GM23338 (cell line): ENCODE data around the gene EPO. TPM values are rescaled to one million over a fixed set of nuclear protein-coding genes. Genes with fewer than 3 reads are reported as not detected.

Experiments
- ATAC-seq: fragments of 200-7000 bp; cut with Tn5 transposase; 3 replicates; pipeline ENCODE4 v1.9.1; 2020
- DNase-seq: peaks from one replicate; pipeline ENCODE4 v3.0.0-alpha.2; 2015; ENCODE audit warnings: low spot score
- H2AFZ ChIP-seq: fragments of 200-600 bp; sonication (generic); 2 replicates; pipeline ENCODE4 v1.8.0; 2016; ENCODE audit warnings: antibody characterized with exemption, mild to moderate bottlenecking, moderate library complexity
- H3F3A ChIP-seq: fragments of 200-600 bp; sonication (generic); replicated peaks from 2 replicates; pipeline ENCODE4 v1.8.0; 2017; ENCODE audit warnings: antibody characterized with exemption, mixed run types, low read depth
- H3K27ac ChIP-seq: fragments of 200-600 bp; sonication (generic); 2 replicates; pipeline ENCODE4 v1.6.1; 2016; ENCODE audit warnings: low read depth
- H3K27me3 ChIP-seq: fragments of 200-600 bp; sonication (generic); 2 replicates; pipeline ENCODE4 v1.8.0; 2016; ENCODE audit warnings: mild to moderate bottlenecking, mixed run types, moderate library complexity; ENCODE audit not compliant: insufficient read depth
- H3K36me3 ChIP-seq: fragments of 200-600 bp; sonication (generic); 2 replicates; pipeline ENCODE4 v1.8.0; 2016; ENCODE audit warnings: mild to moderate bottlenecking; ENCODE audit not compliant: insufficient read depth
- H3K4me1 ChIP-seq: fragments of 200-600 bp; sonication (generic); 2 replicates; pipeline ENCODE4 v1.8.0; 2016; ENCODE audit warnings: mild to moderate bottlenecking, moderate library complexity; ENCODE audit not compliant: insufficient read depth
- H3K4me2 ChIP-seq: fragments of 200-600 bp; sonication (generic); 2 replicates; pipeline ENCODE4 v1.7.1; 2017; ENCODE audit warnings: mixed run types
- H3K4me3 ChIP-seq: fragments of 200-600 bp; sonication (generic); 2 replicates; pipeline ENCODE4 v1.6.1; 2016; ENCODE audit warnings: mixed run types
- H3K79me2 ChIP-seq: fragments of 200-600 bp; sonication (generic); replicated peaks from 2 replicates; pipeline ENCODE4 v1.8.0; 2017; ENCODE audit warnings: mild to moderate bottlenecking; ENCODE audit not compliant: insufficient read depth
- H3K9me2 ChIP-seq: fragments of 200-600 bp; sonication (generic); 2 replicates; pipeline ENCODE4 v1.8.0; 2017; ENCODE audit not compliant: insufficient read depth
- H4K20me1 ChIP-seq: fragments of 200-600 bp; sonication (generic); replicated peaks from 2 replicates; pipeline ENCODE4 v1.8.0; 2017; ENCODE audit warnings: mild to moderate bottlenecking; ENCODE audit not compliant: insufficient read depth
- H3K27ac Mint-ChIP-seq: 2 replicates; pipeline ENCODE4 v1.8.0; 2020; ENCODE audit warnings: inconsistent platforms, mild to moderate bottlenecking, moderate library complexity, mixed read lengths
- H3K27me3 Mint-ChIP-seq: 3 replicates; pipeline ENCODE4 v1.8.0; 2022; ENCODE audit warnings: low read depth, mild to moderate bottlenecking, moderate library complexity, mixed read lengths, inconsistent platforms; ENCODE audit not compliant: insufficient read depth, poor library complexity
- H3K36me3 Mint-ChIP-seq: 3 replicates; pipeline ENCODE4 v1.8.0; 2021; ENCODE audit warnings: low read depth, mild to moderate bottlenecking, inconsistent platforms, moderate library complexity, mixed read lengths
- H3K4me1 Mint-ChIP-seq: 3 replicates; pipeline ENCODE4 v1.8.0; 2020; ENCODE audit warnings: mild to moderate bottlenecking, inconsistent platforms, mixed read lengths
- H3K4me3 Mint-ChIP-seq: 3 replicates; pipeline ENCODE4 v1.8.0; 2021; ENCODE audit warnings: moderate library complexity, mild to moderate bottlenecking, inconsistent platforms, mixed read lengths
- H3K9me3 Mint-ChIP-seq: 3 replicates; pipeline ENCODE4 v1.8.0; 2020; ENCODE audit warnings: moderate library complexity, mild to moderate bottlenecking, inconsistent platforms, mixed read lengths
- CREB1 ChIP-seq: fragments of 250-450 bp; sonication (Bioruptor Pico); IDR thresholded peaks from 2 replicates; pipeline ENCODE4 v1.5.0; 2020; ENCODE audit warnings: low read depth, mild to moderate bottlenecking, moderate library complexity
- EZH2 ChIP-seq: fragments of 200-600 bp; sonication (generic); IDR thresholded peaks from one replicate; pipeline ENCODE4 v1.8.0; 2017; ENCODE audit warnings: antibody characterized with exemption, mild to moderate bottlenecking, low read depth; ENCODE audit not compliant: unreplicated experiment
- JUNB ChIP-seq: IDR thresholded peaks from one replicate; pipeline ENCODE4 v1.6.1; 2016; ENCODE audit warnings: antibody characterized with exemption; ENCODE audit not compliant: unreplicated experiment
- ZNF114 ChIP-seq: fragments of 250-450 bp; sonication (Bioruptor Pico); IDR thresholded peaks from 2 replicates; pipeline ENCODE4 v1.5.0; 2020; ENCODE audit warnings: mild to moderate bottlenecking, moderate library complexity
- ZNF462 ChIP-seq: fragments of 250-450 bp; sonication (Bioruptor Pico); IDR thresholded peaks from 2 replicates; pipeline ENCODE4 v1.5.0; 2020; ENCODE audit warnings: mild to moderate bottlenecking, moderate library complexity
- polyA plus RNA-seq: library from polyadenylated mRNA; unstranded; fragments of >200 nt; fragmentation: Nextera tagmentation; extraction: Ambion mirVana; gene quantifications from 2 replicates; pipeline ENCODE4 v1.2.1, GENCODE V29; 2016
- total RNA-seq: library from RNA; depleted of rRNA; stranded (reverse); fragments of >200 nt; shearing (Covaris generic); gene quantifications from 2 replicates; pipeline ENCODE4 v1.2.3, GENCODE V29; 2014

Gene EPO
- total and polyA plus RNA-seq, 2 experiments from 2014 or later, result 1.0 TPM; not detected in 1

- Mint-ChIP-seq H3K4me3 (peak overlapping the region; percentile 79), H3K36me3 (peaks cover 27% of the 10 kb centered on the region), H3K9me3 (no peaks in the 10 kb centered on the region), H3K27me3 (peaks cover 35% of the 10 kb centered on the region), H3K27ac (no peak overlapping the region), H3K4me1 (peaks cover 11% of the 10 kb centered on the region)
- H3K27me3 ChIP-seq, result peaks cover 16% of the 10 kb centered on the region
- TF ChIP-seq JUNB, result no peak
- peak; percentile 66; the same call in 1 of the 2 replicates for TF ChIP-seq CREB1
- ATAC-seq (peak; percentile 45), DNase-seq (peak; percentile 80)
- H4K20me1 ChIP-seq, result no peaks in the 10 kb centered on the region; the same call in 1 of the 2 replicates
- no peaks in the 10 kb centered on the region for H3K79me2 ChIP-seq
- H3K27ac ChIP-seq, result no peak overlapping the region
- H3K4me2 ChIP-seq, result peak overlapping the region; percentile 99
- peaks cover 31% of the 10 kb centered on the region for H3F3A ChIP-seq
- H3K4me1 ChIP-seq, result peaks cover 5% of the 10 kb centered on the region
- peak overlapping the region; percentile 93 for H3K4me3 ChIP-seq
- H3K9me2 ChIP-seq, result no peaks in the 10 kb centered on the region
- H3K36me3 ChIP-seq, result no peaks in the 10 kb centered on the region
- H2AFZ ChIP-seq, result no peak overlapping the region
Measured at GRCh38 chr7:100675581-100676350, 44.5 kb upstream of the EPO start.

DNA sequence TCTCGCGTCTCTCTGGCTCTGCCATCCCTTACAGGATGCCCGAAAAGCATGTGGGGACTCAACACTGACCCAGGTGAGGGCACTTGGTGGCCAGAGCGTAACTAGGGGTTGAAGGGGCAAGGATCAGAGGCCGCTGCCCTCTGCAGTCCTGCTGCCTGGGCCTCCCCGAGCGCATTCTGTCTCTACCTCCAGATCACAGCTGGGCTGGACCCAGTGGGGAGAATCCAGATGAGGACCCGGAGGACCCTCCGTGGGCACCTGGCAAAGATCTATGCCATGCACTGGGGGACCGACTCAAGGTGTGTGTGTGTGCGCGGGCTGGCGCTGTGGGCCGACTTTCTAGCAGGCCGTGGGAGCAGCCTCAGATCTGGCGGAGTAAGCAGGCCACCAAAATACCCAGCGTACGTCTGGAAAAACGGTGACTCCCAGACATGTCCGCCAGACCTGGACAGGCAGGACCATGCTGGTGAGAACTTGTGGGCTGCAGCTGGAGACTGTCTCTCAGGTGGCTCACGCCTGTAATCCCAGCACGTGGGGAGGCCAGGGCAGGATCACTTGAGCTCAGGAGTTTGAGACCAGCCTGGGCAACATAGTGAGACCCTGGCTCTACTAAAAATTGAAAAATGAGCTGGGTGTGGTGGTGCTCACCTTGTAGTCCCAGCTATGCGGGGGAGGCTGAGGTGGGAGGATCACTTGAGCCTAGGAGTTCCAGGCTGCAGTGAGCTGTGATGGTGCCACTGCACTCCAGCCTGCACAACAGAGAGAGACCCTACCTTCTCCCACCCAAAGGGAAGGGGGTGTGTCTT, 43.6 kb upstream of the EPO start:
- Histone ChIP-seq H3K79me2 (no peaks in the 10 kb centered on the region), H3K4me3 (peak overlapping the region; percentile 93), H3K27ac (no peak overlapping the region), H3F3A (peaks cover 33% of the 10 kb centered on the region), H3K4me2 (peak overlapping the region; percentile 99), H2AFZ (no peak overlapping the region), H3K36me3 (no peaks in the 10 kb centered on the region), H3K9me2 (no peaks in the 10 kb centered on the region), H3K4me1 (peaks cover 11% of the 10 kb centered on the region), H3K27me3 (peaks cover 13% of the 10 kb centered on the region), H4K20me1 (no peaks in the 10 kb centered on the region; the same call in 1 of the 2 replicates)
- no peak for TF ChIP-seq JUNB
- no peak for TF ChIP-seq EZH2
- no peak for TF ChIP-seq ZNF114
- DNase-seq (no peak), ATAC-seq (no peak)
- peaks cover 34% of the 10 kb centered on the region for H3K36me3 Mint-ChIP-seq
- H3K27ac Mint-ChIP-seq, result peak overlapping the region; percentile 78
- H3K27me3 Mint-ChIP-seq, result peaks cover 33% of the 10 kb centered on the region
- peaks cover 11% of the 10 kb centered on the region for H3K4me1 Mint-ChIP-seq
- H3K9me3 Mint-ChIP-seq, result no peaks in the 10 kb centered on the region
- H3K4me3 Mint-ChIP-seq, result peak overlapping the region; percentile 79

DNA sequence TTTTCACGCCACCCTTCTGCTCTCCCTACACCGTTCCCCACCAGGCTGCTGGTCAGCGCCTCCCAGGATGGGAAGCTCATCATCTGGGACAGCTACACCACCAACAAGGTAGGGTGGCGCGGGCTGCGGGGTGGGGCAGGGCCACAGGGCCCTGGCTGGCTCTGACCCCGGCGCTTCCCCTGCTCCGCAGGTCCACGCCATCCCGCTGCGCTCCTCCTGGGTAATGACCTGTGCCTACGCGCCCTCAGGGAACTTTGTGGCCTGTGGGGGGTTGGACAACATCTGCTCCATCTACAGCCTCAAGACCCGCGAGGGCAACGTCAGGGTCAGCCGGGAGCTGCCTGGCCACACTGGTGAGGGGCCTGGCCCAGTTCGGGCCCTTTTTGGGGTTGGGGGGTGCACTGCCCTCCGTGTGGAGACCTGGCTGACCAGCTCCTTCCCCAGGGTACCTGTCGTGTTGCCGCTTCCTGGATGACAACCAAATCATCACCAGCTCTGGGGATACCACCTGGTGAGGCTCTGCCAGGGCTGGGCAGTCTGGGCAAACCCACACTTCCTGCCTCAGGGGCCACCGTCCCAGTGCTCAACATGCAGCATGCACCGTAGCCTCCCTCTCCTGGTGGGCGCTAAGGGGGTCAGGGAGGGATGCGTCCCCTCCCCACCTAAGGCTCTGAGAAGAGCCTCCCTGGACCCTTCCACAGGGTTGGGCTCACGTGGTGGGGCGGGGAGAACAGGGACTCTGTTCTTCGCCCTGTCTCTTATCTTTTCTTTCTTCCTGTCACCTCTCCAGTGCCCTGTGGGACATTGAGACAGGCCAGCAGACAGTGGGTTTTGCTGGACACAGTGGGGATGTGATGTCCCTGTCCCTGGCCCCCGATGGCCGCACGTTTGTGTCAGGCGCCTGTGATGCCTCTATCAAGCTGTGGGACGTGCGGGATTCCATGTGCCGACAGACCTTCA, 42.7 kb upstream of the EPO start:
- Mint-ChIP-seq H3K36me3 (peaks cover 42% of the 10 kb centered on the region), H3K4me3 (peak overlapping the region; percentile 54), H3K27ac (no peak overlapping the region)
- no peak for TF ChIP-seq ZNF462 (CRISPR knock-in tag)

More for the DNA sequence above, 42.7 kb upstream of the EPO start:
- Histone ChIP-seq H3K27me3 (peaks cover 4% of the 10 kb centered on the region), H3K79me2 (no peaks in the 10 kb centered on the region), H3K4me2 (no peak overlapping the region), H4K20me1 (no peaks in the 10 kb centered on the region; the same call in 1 of the 2 replicates), H3K9me2 (no peaks in the 10 kb centered on the region), H3K4me1 (peaks cover 11% of the 10 kb centered on the region), H3K27ac (peak overlapping the region; percentile 39; the same call in 1 of the 2 replicates), H2AFZ (no peak overlapping the region), H3K36me3 (no peaks in the 10 kb centered on the region), H3F3A (peaks cover 37% of the 10 kb centered on the region), H3K4me3 (no peak overlapping the region)
- ATAC-seq (no peak), DNase-seq (no peak)
- Mint-ChIP-seq H3K9me3 (no peaks in the 10 kb centered on the region), H3K27me3 (peaks cover 26% of the 10 kb centered on the region), H3K4me1 (peaks cover 11% of the 10 kb centered on the region)
